ENCODE results near the gene VAV2. TPM values are rescaled to one million over a fixed set of nuclear protein-coding genes. Genes with fewer than 3 reads are reported as not detected.

Gene VAV2
- total RNA-seq, 1 experiment from 2014 or later: 24.7 TPM

GRCh38 chr9:133876836-133877235 lies 115.3 kb downstream of the VAV2 start:
- H3K27ac ChIP-seq (ENCODE audit: low read length): no peak overlapping the region

GRCh38 chr9:133876144-133876543 lies 116.0 kb downstream of the VAV2 start:
- no peaks in the 10 kb centered on the region for H3K36me3 ChIP-seq (ENCODE audit: control insufficient read depth, insufficient read depth, low read length)
- ATAC-seq: no peak
- ChIA-PET POLR2A (no interaction called here), CTCF (interaction anchor here (0.5 to 0.6 kb wide), 2 partner anchors 19 to 28 kb away, joined by 6 to 10 read pairs; no protein-coding TSS in a partner anchor)
- BruUV-seq (replicated peaks): no TSS peak
- TF ChIP-seq TCF7L2 (IDR thresholded peaks at IDR 0.05; ENCODE audit: low read depth, low read length): no peak
- no peak for TF ChIP-seq REST (IDR thresholded peaks at IDR 0.05; ENCODE audit: insufficient read depth in 1 of 2, low read depth in 2 of 2, low read length in 1 of 2)
- TF ChIP-seq POLR2AphosphoS5 (IDR thresholded peaks at IDR 0.05; ENCODE audit: low read depth, low read length): no peak
- TF ChIP-seq SIN3A (IDR thresholded peaks at IDR 0.05; ENCODE audit: borderline replicate concordance, insufficient read depth, low read depth, low read length): no peak
- no peak for TF ChIP-seq CTCF (IDR thresholded peaks at IDR 0.05)
- intact Hi-C loops (cut with micrococcal nuclease; ENCODE audit: unreplicated experiment): no loop called here
- H3K9me3 ChIP-seq (ENCODE audit: control insufficient read depth, insufficient read depth, low read depth, low read length): no peaks in the 10 kb centered on the region
- H3K27me3 ChIP-seq (ENCODE audit: control insufficient read depth, insufficient read depth, low read length): no peaks in the 10 kb centered on the region
- H3K27ac ChIP-seq (ENCODE audit: low read length): no peak overlapping the region
- in situ Hi-C loops (cut with HindIII; ENCODE audit: low pct_unique_long_range_greater_than_20kb, low sequenced_read_pairs): no loop called here
- H3K4me1 ChIP-seq (ENCODE audit: control insufficient read depth, insufficient read depth, low read length): peaks cover 20% of the 10 kb centered on the region
- no peak for DNase-seq (ENCODE audit: low read depth, low spot score)
- no peak overlapping the region for H3K4me3 ChIP-seq (ENCODE audit: low read depth in 2 of 2, low read length in 2 of 2)

More at GRCh38 chr9:133876836-133877235, 115.3 kb downstream of the VAV2 start:
- TF ChIP-seq REST (IDR thresholded peaks at IDR 0.05; ENCODE audit: insufficient read depth in 1 of 2, low read depth in 2 of 2, low read length in 1 of 2) (no peak), POLR2AphosphoS5 (IDR thresholded peaks at IDR 0.05; ENCODE audit: low read depth, low read length) (no peak), CTCF (IDR thresholded peaks at IDR 0.05) (no peak), TCF7L2 (IDR thresholded peaks at IDR 0.05; ENCODE audit: low read depth, low read length) (no peak), SIN3A (IDR thresholded peaks at IDR 0.05; ENCODE audit: borderline replicate concordance, insufficient read depth, low read depth, low read length) (no peak)
- intact Hi-C loops (cut with micrococcal nuclease; ENCODE audit: unreplicated experiment): no loop called here
- Histone ChIP-seq H3K4me1 (ENCODE audit: control insufficient read depth, insufficient read depth, low read length) (peaks cover 20% of the 10 kb centered on the region), H3K4me3 (ENCODE audit: low read depth in 2 of 2, low read length in 2 of 2) (no peak overlapping the region), H3K36me3 (ENCODE audit: control insufficient read depth, insufficient read depth, low read length) (no peaks in the 10 kb centered on the region), H3K27me3 (ENCODE audit: control insufficient read depth, insufficient read depth, low read length) (no peaks in the 10 kb centered on the region), H3K9me3 (ENCODE audit: control insufficient read depth, insufficient read depth, low read depth, low read length) (no peaks in the 10 kb centered on the region)
- ATAC-seq (no peak), DNase-seq (ENCODE audit: low read depth, low spot score) (no peak)
- BruUV-seq (replicated peaks): no TSS peak
- ChIA-PET CTCF (interaction anchor here (0.5 to 0.6 kb wide), 2 partner anchors 19 to 29 kb away, joined by 6 to 10 read pairs; no protein-coding TSS in a partner anchor), POLR2A (no interaction called here)
- in situ Hi-C loops (cut with HindIII; ENCODE audit: low pct_unique_long_range_greater_than_20kb, low sequenced_read_pairs): no loop called here
